HEK293T (cell line): ENCODE results near the gene PLA2G4C.

ENCODE experiments used
- ARNT ChIP-seq: fragments of 450-650 bp; IDR thresholded peaks from 2 replicates; pipeline ENCODE4 v1.6.1; 2017; ENCODE audit warnings: mild to moderate bottlenecking
- BHLHE40 ChIP-seq: fragments of 450-650 bp; IDR thresholded peaks from 2 replicates; pipeline ENCODE4 v1.6.1; 2016; ENCODE audit warnings: mild to moderate bottlenecking, moderate library complexity, borderline replicate concordance
- FOXK2 ChIP-seq: fragments of 450-650 bp; IDR thresholded peaks from 2 replicates; pipeline ENCODE4 v1.6.1; 2016; ENCODE audit warnings: mild to moderate bottlenecking
- FOXM1 ChIP-seq: fragments of 450-650 bp; IDR thresholded peaks from 2 replicates; pipeline ENCODE4 v1.6.1; 2017; ENCODE audit warnings: mild to moderate bottlenecking, borderline replicate concordance
- LEF1 ChIP-seq: fragments of 450-650 bp; IDR thresholded peaks from 2 replicates; pipeline ENCODE4 v1.6.1; 2017; ENCODE audit warnings: mild to moderate bottlenecking, borderline replicate concordance
- NFRKB ChIP-seq: fragments of 450-650 bp; IDR thresholded peaks from 2 replicates; pipeline ENCODE4 v1.6.1; 2016; ENCODE audit warnings: mild to moderate bottlenecking, moderate library complexity
- PKNOX1 ChIP-seq: fragments of 450-650 bp; IDR thresholded peaks from 2 replicates; pipeline ENCODE4 v1.6.1; 2016
- SP1 ChIP-seq: fragments of 450-650 bp; IDR thresholded peaks from 2 replicates; pipeline ENCODE4 v1.6.1; 2017
- SUZ12 ChIP-seq: fragments of 450-650 bp; IDR thresholded peaks from 2 replicates; pipeline ENCODE4 v1.6.1; 2016; ENCODE audit warnings: mild to moderate bottlenecking
- ZNF384 ChIP-seq: fragments of 450-650 bp; IDR thresholded peaks from 2 replicates; pipeline ENCODE4 v1.6.1; 2016

GRCh38 chr19:48118131-48118517, 7.5 kb upstream of the PLA2G4C start:
- no peak for TF ChIP-seq LEF1
- TF ChIP-seq FOXK2 = no peak
- TF ChIP-seq SP1 = no peak
- no peak for TF ChIP-seq ZNF384
- TF ChIP-seq ARNT = no peak
- TF ChIP-seq SUZ12 = no peak
- TF ChIP-seq PKNOX1 = no peak
- no peak for TF ChIP-seq BHLHE40
- TF ChIP-seq NFRKB = no peak
- TF ChIP-seq FOXM1 = no peak
